Activated T-helper 2 cell treated with anti-CD3 and anti-CD28 coated beads, Interferon-gamma antibody, Interleukin-2, Interleukin-4, amounts not matched to agents 10 μg/mL and 5 μg/mL and 100 μg/mL, durations not matched to agents 14 hours and 24 hours and 36 hours (primary cell): ENCODE measurements around the gene LTB. TPM values are rescaled to one million over a fixed set of nuclear protein-coding genes. Genes with fewer than 3 reads are reported as not detected.

Experiments
- DNase-seq: peaks from one replicate; pipeline ENCODE4 v3.0.0; 2021; ENCODE audit warnings: low spot score
- H3K27ac Mint-ChIP-seq: one replicate; pipeline ENCODE4 v1.8.0; 2021; ENCODE audit warnings: mixed read lengths
- H3K27me3 Mint-ChIP-seq: one replicate; pipeline ENCODE4 v1.8.0; 2021; ENCODE audit warnings: low read depth, mixed read lengths
- H3K36me3 Mint-ChIP-seq: one replicate; pipeline ENCODE4 v1.8.0; 2021; ENCODE audit warnings: low read depth, mixed read lengths
- H3K4me1 Mint-ChIP-seq: one replicate; pipeline ENCODE4 v1.8.0; 2021; ENCODE audit warnings: low read depth, mixed read lengths
- H3K4me3 Mint-ChIP-seq: one replicate; pipeline ENCODE4 v1.8.0; 2021; ENCODE audit warnings: low read depth, mild to moderate bottlenecking, moderate library complexity, mixed read lengths
- H3K9me3 Mint-ChIP-seq: one replicate; pipeline ENCODE4 v1.8.0; 2021; ENCODE audit warnings: mixed read lengths
- intact Hi-C: fragments of 100-400 bp; cut with micrococcal nuclease; formaldehyde crosslinking; loops from one replicate; pipeline ENCODE4 v1.15.1; 2023
- total RNA-seq: library from RNA; stranded (reverse); gene quantifications from 2 replicates; pipeline ENCODE4 v1.2.3, GENCODE V29; 2022

The LTB gene
- total RNA-seq, 1 donor from 2014 or later: 16.6 TPM

- no peak for DNase-seq
- H3K4me1 Mint-ChIP-seq: peaks cover 44% of the 10 kb centered on the region
- peaks cover 4% of the 10 kb centered on the region for H3K36me3 Mint-ChIP-seq
- H3K9me3 Mint-ChIP-seq: no peaks in the 10 kb centered on the region
- intact Hi-C loops: no loop called here
- peak overlapping the region; percentile 9 for H3K27ac Mint-ChIP-seq
- no peak overlapping the region for H3K4me3 Mint-ChIP-seq
- no peaks in the 10 kb centered on the region for H3K27me3 Mint-ChIP-seq
Observed at GRCh38 chr6:31588871-31589650, 6.8 kb upstream of the LTB start.

GRCh38 chr6:31587791-31588777 lies 5.9 kb upstream of the LTB start:
- no peak for DNase-seq
- intact Hi-C loops: no loop called here
- H3K4me3 Mint-ChIP-seq: peak overlapping the region; percentile 73
- H3K36me3 Mint-ChIP-seq: peaks cover 4% of the 10 kb centered on the region
- peak overlapping the region; percentile 87 for H3K27ac Mint-ChIP-seq
- no peaks in the 10 kb centered on the region for H3K9me3 Mint-ChIP-seq
- H3K27me3 Mint-ChIP-seq: no peaks in the 10 kb centered on the region
- peaks cover 38% of the 10 kb centered on the region for H3K4me1 Mint-ChIP-seq

GRCh38 chr6:31586599-31587281 lies 4.5 kb upstream of the LTB start:
- no peak for DNase-seq
- Mint-ChIP-seq H3K27me3 (no peaks in the 10 kb centered on the region), H3K36me3 (peaks cover 4% of the 10 kb centered on the region), H3K27ac (peak overlapping the region; percentile 85), H3K4me3 (peak overlapping the region; percentile 75), H3K9me3 (no peaks in the 10 kb centered on the region), H3K4me1 (peaks cover 43% of the 10 kb centered on the region)
- intact Hi-C loops: no loop called here

- DNase-seq: no peak
- Mint-ChIP-seq H3K36me3 (peaks cover 8% of the 10 kb centered on the region), H3K9me3 (no peaks in the 10 kb centered on the region), H3K27ac (peak within 1 kb of the TSS; percentile 85), H3K4me3 (peak within 1 kb of the TSS; percentile 75), H3K27me3 (no peaks in the 10 kb centered on the region), H3K4me1 (peaks cover 45% of the 10 kb centered on the region)
- intact Hi-C loops: no loop called here
Observed at GRCh38 chr6:31586008-31586407, 3.8 kb upstream of the LTB start, which contains the start of gene LST1. Gene LST1, plus strand, starts transcription at chr6:31586277. Its CDS starts 1,023 bp downstream, at chr6:31587300.

GRCh38 chr6:31585491-31585890 lies 3.3 kb upstream of the LTB start:
- H3K4me1 Mint-ChIP-seq: peaks cover 47% of the 10 kb centered on the region
- peak; percentile 38 for DNase-seq
- H3K9me3 Mint-ChIP-seq: no peaks in the 10 kb centered on the region
- H3K27ac Mint-ChIP-seq: peak overlapping the region; percentile 85
- H3K4me3 Mint-ChIP-seq: peak overlapping the region; percentile 62
- peaks cover 12% of the 10 kb centered on the region for H3K36me3 Mint-ChIP-seq
- intact Hi-C loops: no loop called here
- H3K27me3 Mint-ChIP-seq: no peaks in the 10 kb centered on the region

GRCh38 chr6:31581434-31582229 lies 592 bp downstream of the LTB start:
- Mint-ChIP-seq H3K4me3 (peak overlapping the region; percentile 97), H3K27ac (peak overlapping the region; percentile 89), H3K36me3 (peaks cover 36% of the 10 kb centered on the region), H3K4me1 (peaks cover 57% of the 10 kb centered on the region), H3K27me3 (no peaks in the 10 kb centered on the region), H3K9me3 (no peaks in the 10 kb centered on the region)
- DNase-seq: no peak
- intact Hi-C loops: loop anchor here (1.0 kb wide), 2 partner anchors 16 to 30 kb away; no protein-coding TSS in a partner anchor

DNA sequence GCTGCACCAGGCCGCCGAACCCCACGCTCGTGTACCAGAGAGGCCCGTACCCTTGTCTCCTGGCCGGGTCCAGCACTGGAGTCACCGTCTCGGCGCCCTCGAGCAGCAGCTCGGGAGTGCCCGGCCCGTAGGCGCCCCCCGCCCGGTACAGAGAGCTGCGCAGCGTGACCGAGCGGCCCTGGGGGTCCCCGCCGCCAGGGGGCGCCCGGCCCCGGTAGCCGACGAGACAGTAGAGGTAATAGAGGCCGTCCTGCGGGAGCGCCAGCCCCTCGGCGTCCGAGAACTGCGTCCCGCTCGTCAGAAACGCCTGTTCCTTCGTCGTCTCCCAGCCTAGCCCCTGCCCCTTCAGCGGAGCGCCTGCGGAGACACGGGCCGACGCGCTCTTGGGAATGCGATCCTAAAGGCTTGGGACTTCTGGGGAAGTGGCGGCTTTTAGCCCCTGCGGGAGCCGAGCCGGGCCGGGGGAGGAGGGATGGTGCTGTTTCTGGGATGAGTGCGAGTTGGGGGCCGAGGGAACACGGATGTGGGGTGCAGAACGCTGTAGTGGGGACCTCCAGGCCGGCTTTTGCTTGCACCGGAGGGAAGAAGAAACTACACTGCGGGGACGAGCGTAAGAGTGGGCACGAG lies 1.3 kb downstream of the LTB start:
- H3K9me3 Mint-ChIP-seq: no peaks in the 10 kb centered on the region
- H3K36me3 Mint-ChIP-seq: peaks cover 43% of the 10 kb centered on the region

DNA sequence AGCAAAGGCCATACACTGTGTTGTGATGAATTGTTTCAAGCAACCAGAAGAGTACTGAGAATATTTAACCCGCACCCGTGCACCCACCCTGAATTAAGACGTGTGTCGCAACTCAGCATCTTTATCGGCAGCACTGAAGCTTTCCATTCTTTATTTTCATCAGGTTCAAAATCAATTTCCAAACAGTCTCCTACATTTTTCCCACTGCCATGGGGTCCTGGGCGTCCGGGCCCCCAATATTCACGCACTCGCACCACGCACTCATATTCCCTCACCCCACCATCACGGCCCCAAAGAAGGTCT lies 1.8 kb downstream of the LTB start:
- Mint-ChIP-seq H3K27me3 (no peaks in the 10 kb centered on the region), H3K36me3 (peaks cover 48% of the 10 kb centered on the region), H3K4me1 (peaks cover 56% of the 10 kb centered on the region)

More for the DNA sequence above, 1.3 kb downstream of the LTB start:
- no peaks in the 10 kb centered on the region for H3K27me3 Mint-ChIP-seq
- peak overlapping the region; percentile 89 for H3K27ac Mint-ChIP-seq
- peaks cover 57% of the 10 kb centered on the region for H3K4me1 Mint-ChIP-seq
- peak; percentile 80 for DNase-seq
- intact Hi-C loops: loop anchor here (1.0 kb wide), 2 partner anchors 16 to 30 kb away; no protein-coding TSS in a partner anchor
- H3K4me3 Mint-ChIP-seq: peak overlapping the region; percentile 97

GRCh38 chr6:31579546-31580437 lies 2.4 kb downstream of the LTB start:
- intact Hi-C loops: loop anchor here (10.0 kb wide), 1 partner anchor 245 kb away; the partner anchor contains the start of gene HSPA1B
- Mint-ChIP-seq H3K27me3 (no peaks in the 10 kb centered on the region), H3K36me3 (peaks cover 49% of the 10 kb centered on the region), H3K27ac (peak overlapping the region; percentile 79), H3K9me3 (no peaks in the 10 kb centered on the region), H3K4me1 (peaks cover 59% of the 10 kb centered on the region), H3K4me3 (peak overlapping the region; percentile 97)
- no peak for DNase-seq

More for the DNA sequence above, 1.8 kb downstream of the LTB start:
- Mint-ChIP-seq H3K9me3 (no peaks in the 10 kb centered on the region), H3K27ac (peak overlapping the region; percentile 79), H3K4me3 (peak overlapping the region; percentile 97)
- DNase-seq: no peak
- intact Hi-C loops: no loop called here

DNA sequence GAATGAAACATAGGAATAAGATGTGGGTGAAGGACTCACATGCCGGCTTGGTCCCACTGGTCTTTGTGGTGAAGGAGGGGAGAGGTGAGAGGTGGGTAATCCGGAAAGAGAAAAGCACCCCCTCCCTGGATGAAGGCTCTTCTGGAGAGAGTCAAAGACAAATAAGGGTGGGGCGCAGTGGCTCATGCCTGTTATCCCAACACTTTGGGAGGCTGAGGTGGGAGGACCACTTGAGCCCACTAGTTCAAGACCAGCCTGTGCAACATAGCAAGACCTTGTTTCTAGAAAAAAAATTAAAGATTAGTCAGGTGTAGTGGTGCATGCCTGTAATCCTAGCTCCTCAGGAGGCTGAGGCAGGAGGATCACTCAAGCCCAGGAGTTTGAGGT lies 3.1 kb downstream of the LTB start:
- peaks cover 66% of the 10 kb centered on the region for H3K4me1 Mint-ChIP-seq
- intact Hi-C loops: loop anchor here (10.0 kb wide), 1 partner anchor 246 kb away; the partner anchor contains the start of gene HSPA1B

More for the DNA sequence above, 3.1 kb downstream of the LTB start:
- Mint-ChIP-seq H3K9me3 (no peaks in the 10 kb centered on the region), H3K27ac (peak overlapping the region; percentile 27), H3K4me3 (peak overlapping the region; percentile 76), H3K36me3 (peaks cover 49% of the 10 kb centered on the region), H3K27me3 (no peaks in the 10 kb centered on the region)
- DNase-seq: no peak
